ENCODE measurements around the gene FTCD. TPM values are rescaled to one million over a fixed set of nuclear protein-coding genes. Genes with fewer than 3 reads are reported as not detected.

The FTCD gene
- total and polyA plus RNA-seq, 2 of the 8 experiments (the other 6 are each of a cell fraction or from before 2014, with no cell fraction given) = 3.3 to 4.9 TPM

DNA sequence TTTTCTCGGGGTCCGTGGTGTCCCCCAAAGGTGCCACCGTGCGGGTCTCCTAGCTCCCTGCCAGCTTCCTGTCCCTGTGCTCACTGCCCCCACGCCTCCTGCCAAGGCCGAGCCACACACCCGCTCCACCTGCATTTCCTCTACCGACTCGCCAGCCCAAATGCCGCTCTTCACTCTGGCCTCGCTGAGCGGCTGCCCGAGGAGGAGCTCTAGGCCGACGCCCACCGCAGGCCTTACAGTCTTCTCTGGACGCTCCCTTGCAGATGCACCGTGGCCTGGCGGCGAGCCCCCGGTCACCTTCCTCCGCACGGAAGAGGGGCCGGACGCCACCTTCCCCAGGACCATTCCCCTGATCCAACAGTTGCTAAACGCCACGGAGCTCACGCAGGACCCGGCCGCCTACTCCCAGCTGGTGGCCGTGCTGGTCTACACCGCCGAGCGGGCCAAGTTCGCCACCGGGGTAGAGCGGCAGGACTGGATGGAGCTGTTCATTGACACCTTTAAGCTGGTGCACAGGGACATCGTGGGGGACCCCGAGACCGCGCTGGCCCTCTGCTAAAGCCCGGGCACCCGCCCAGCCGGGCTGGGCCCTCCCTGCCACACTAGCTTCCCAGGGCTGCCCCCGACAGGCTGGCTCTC is 26.3 kb downstream of the FTCD start (continued):
- TF ChIP-seq CHD7 (IDR thresholded peaks at IDR 0.05; ENCODE audit: insufficient replicate concordance, low read length) = no peak
- TF ChIP-seq EP300 (IDR thresholded peaks at IDR 0.05; ENCODE audit: borderline replicate concordance in 1 of 2, low read depth in 2 of 2, low read length in 2 of 2) = no peak
- TF ChIP-seq TAF7 (optimal IDR thresholded peaks at IDR 0.05; ENCODE audit: borderline replicate concordance, low read depth, low read length) = no peak
- TF ChIP-seq CBX5 (IDR thresholded peaks at IDR 0.05; ENCODE audit: low read depth, low read length) = no peak
- no peak for TF ChIP-seq KDM1A (IDR thresholded peaks at IDR 0.05; ENCODE audit: borderline replicate concordance, low read length)
- TF ChIP-seq RXRA (IDR thresholded peaks at IDR 0.05; ENCODE audit: insufficient read depth, low read depth, low read length) = no peak
- no peak for TF ChIP-seq TCF12 (IDR thresholded peaks at IDR 0.05; ENCODE audit: low read depth, low read length)
- no peak for TF ChIP-seq BCL11A (IDR thresholded peaks at IDR 0.05; ENCODE audit: low read depth in 2 of 2, low read length in 2 of 2)

All from H1 (cell line).